Mesendoderm (in vitro differentiated cells): ENCODE results near the gene SCCPDH.
"Not testable (repeated sequence)": the region's sequence is repeated elsewhere in the genome, so short reads cannot be mapped to it uniquely, and the experiment has no call there.

Experiments used
- DNase-seq: peaks from one replicate; pipeline ENCODE4 v3.0.0; 2013
- H2AK5ac ChIP-seq: 2 replicates; pipeline ENCODE4 v1.6.1; 2013; ENCODE audit warnings: low read length, inconsistent platforms
- H2BK120ac ChIP-seq: 2 replicates; pipeline ENCODE4 v1.6.1; 2013; ENCODE audit warnings: low read depth, mild to moderate bottlenecking, low read length, moderate library complexity, mixed read lengths
- H2BK15ac ChIP-seq: replicated peaks from 2 replicates; pipeline ENCODE4 v1.6.1; 2013; ENCODE audit warnings: low read depth, mild to moderate bottlenecking, moderate library complexity
- H2BK5ac ChIP-seq: 2 replicates; pipeline ENCODE4 v1.6.1; 2013; ENCODE audit warnings: low read length, inconsistent platforms
- H3K18ac ChIP-seq: 2 replicates; pipeline ENCODE4 v1.6.1; 2013; ENCODE audit warnings: mild to moderate bottlenecking, low read length, mixed read lengths
- H3K23ac ChIP-seq: one replicate; pipeline ENCODE4 v1.6.1; 2013; ENCODE audit warnings: low read length
- H3K27ac ChIP-seq: 2 replicates; pipeline ENCODE4 v1.5.1; 2013; ENCODE audit warnings: low read depth, mild to moderate bottlenecking, inconsistent platforms, low read length, moderate library complexity
- H3K27me3 ChIP-seq: 2 replicates; pipeline ENCODE4 v1.6.1; 2013; ENCODE audit warnings: low read length, control low read depth, mild to moderate bottlenecking, inconsistent platforms; ENCODE audit not compliant: insufficient read depth, poor library complexity
- H3K36me3 ChIP-seq: 2 replicates; pipeline ENCODE4 v1.6.1; 2013; ENCODE audit warnings: low read length, inconsistent platforms; ENCODE audit not compliant: control insufficient read depth, insufficient read depth
- H3K4ac ChIP-seq: one replicate; pipeline ENCODE4 v1.6.1; 2013; ENCODE audit warnings: low read depth, mild to moderate bottlenecking, low read length, moderate library complexity
- H3K4me1 ChIP-seq: 2 replicates; pipeline ENCODE4 v1.6.1; 2013; ENCODE audit warnings: low read depth, low read length, inconsistent platforms; ENCODE audit not compliant: control insufficient read depth
- H3K4me2 ChIP-seq: 2 replicates; pipeline ENCODE4 v1.6.1; 2013; ENCODE audit warnings: low read length
- H3K4me3 ChIP-seq: 2 replicates; pipeline ENCODE4 v1.5.1; 2013; ENCODE audit warnings: mild to moderate bottlenecking, low read length
- H3K56ac ChIP-seq: one replicate; pipeline ENCODE4 v1.6.1; 2013; ENCODE audit warnings: low read length
- H3K79me1 ChIP-seq: 2 replicates; pipeline ENCODE4 v1.6.1; 2013; ENCODE audit warnings: low read length, inconsistent platforms
- H3K79me2 ChIP-seq: 2 replicates; pipeline ENCODE4 v1.6.1; 2013; ENCODE audit warnings: mild to moderate bottlenecking, low read length; ENCODE audit not compliant: control insufficient read depth, insufficient read depth
- H3K9ac ChIP-seq: 2 replicates; pipeline ENCODE4 v1.6.1; 2013; ENCODE audit warnings: low read length, inconsistent platforms
- H4K5ac ChIP-seq: one replicate; pipeline ENCODE4 v1.6.1; 2013; ENCODE audit warnings: low read length
- H4K8ac ChIP-seq: one replicate; pipeline ENCODE4 v1.6.1; 2013; ENCODE audit warnings: low read depth, mild to moderate bottlenecking, control low read depth, low read length, moderate library complexity
- WGBS: extraction: QIAGEN DNeasy Blood & Tissue Kit; methylation state at CpG from one replicate; pipeline ENCODE4 v1.1.7; 2013; ENCODE audit warnings: low lambda C conversion rate, missing lambda C conversion rate; ENCODE audit not compliant: insufficient coverage; ENCODE audit errors: extremely low coverage; 5-methylcytosine and 5-hydroxymethylcytosine counted together

Gene SCCPDH

GRCh38 chr1:246742396-246742795, 18.2 kb downstream of the SCCPDH start:
- no peaks in the 10 kb centered on the region for H3K79me2 ChIP-seq
- H2BK5ac ChIP-seq, result no peak overlapping the region
- no peaks in the 10 kb centered on the region for H3K79me1 ChIP-seq
- DNase-seq, result no peak
- no peaks in the 10 kb centered on the region for H3K27me3 ChIP-seq
- H3K18ac ChIP-seq, result no peak overlapping the region
- H3K56ac ChIP-seq, result no peak overlapping the region
- H3K23ac ChIP-seq, result no peak overlapping the region
- H2AK5ac ChIP-seq, result no peak overlapping the region
- H3K4me1 ChIP-seq, result no peaks in the 10 kb centered on the region
- no peak overlapping the region for H4K8ac ChIP-seq
- no peak overlapping the region for H3K9ac ChIP-seq
- H2BK15ac ChIP-seq, result no peak overlapping the region
- no peak overlapping the region for H4K5ac ChIP-seq
- no peak overlapping the region for H3K4ac ChIP-seq
- no CpG with 5 or more reads among the region's 8 CpGs for WGBS
- no peak overlapping the region for H3K27ac ChIP-seq
- peaks cover 2% of the 10 kb centered on the region for H3K36me3 ChIP-seq
- no peak overlapping the region for H2BK120ac ChIP-seq
- no peak overlapping the region for H3K4me3 ChIP-seq
- H3K4me2 ChIP-seq, result no peak overlapping the region

GRCh38 chr1:246746155-246746554, 21.9 kb downstream of the SCCPDH start:
- H3K4me3 ChIP-seq, H3K4ac ChIP-seq, H2AK5ac ChIP-seq, H2BK5ac ChIP-seq, H3K9ac ChIP-seq, H3K23ac ChIP-seq, H4K8ac ChIP-seq, H3K18ac ChIP-seq, H4K5ac ChIP-seq, H3K79me2 ChIP-seq, H2BK15ac ChIP-seq, H3K27me3 ChIP-seq, H3K27ac ChIP-seq, DNase-seq, H3K36me3 ChIP-seq, H2BK120ac ChIP-seq, H3K4me1 ChIP-seq, H3K4me2 ChIP-seq, H3K56ac ChIP-seq, H3K79me1 ChIP-seq: not testable (repeated sequence)
- no CpG with 5 or more reads among the region's 10 CpGs for WGBS

- H2AK5ac ChIP-seq, result no peak overlapping the region
- H3K56ac ChIP-seq, result no peak overlapping the region
- H3K4me3 ChIP-seq, result no peak overlapping the region
- WGBS, result no CpG with 5 or more reads among the region's 9 CpGs
- no peak overlapping the region for H3K4ac ChIP-seq
- H3K27ac ChIP-seq, result no peak overlapping the region
- no peaks in the 10 kb centered on the region for H3K79me2 ChIP-seq
- no peaks in the 10 kb centered on the region for H3K4me1 ChIP-seq
- no peaks in the 10 kb centered on the region for H3K36me3 ChIP-seq
- H4K8ac ChIP-seq, result no peak overlapping the region
- no peak overlapping the region for H4K5ac ChIP-seq
- H3K27me3 ChIP-seq, result no peaks in the 10 kb centered on the region
- no peaks in the 10 kb centered on the region for H3K79me1 ChIP-seq
- no peak overlapping the region for H3K18ac ChIP-seq
- H2BK15ac ChIP-seq, result no peak overlapping the region
- no peak overlapping the region for H2BK120ac ChIP-seq
- no peak overlapping the region for H2BK5ac ChIP-seq
- H3K9ac ChIP-seq, result no peak overlapping the region
- no peak overlapping the region for H3K23ac ChIP-seq
- H3K4me2 ChIP-seq, result no peak overlapping the region
- DNase-seq, result no peak
Measured at GRCh38 chr1:246748006-246748405, 23.8 kb downstream of the SCCPDH start.

GRCh38 chr1:246748867-246749266, 24.7 kb downstream of the SCCPDH start:
- Histone ChIP-seq H3K27ac (no peak overlapping the region), H2BK5ac (no peak overlapping the region), H3K4me2 (no peak overlapping the region), H3K36me3 (no peaks in the 10 kb centered on the region), H3K9ac (no peak overlapping the region), H3K18ac (no peak overlapping the region), H3K27me3 (no peaks in the 10 kb centered on the region), H2BK120ac (no peak overlapping the region), H2BK15ac (no peak overlapping the region), H3K4me3 (no peak overlapping the region), H4K8ac (no peak overlapping the region), H2AK5ac (no peak overlapping the region), H4K5ac (no peak overlapping the region), H3K79me2 (no peaks in the 10 kb centered on the region), H3K79me1 (no peaks in the 10 kb centered on the region), H3K4me1 (no peaks in the 10 kb centered on the region), H3K4ac (no peak overlapping the region), H3K56ac (no peak overlapping the region), H3K23ac (no peak overlapping the region)
- WGBS, result no CpG with 5 or more reads among the region's 12 CpGs
- DNase-seq, result no peak

- Histone ChIP-seq H2AK5ac (no peak overlapping the region), H3K4me1 (no peaks in the 10 kb centered on the region), H3K36me3 (no peaks in the 10 kb centered on the region), H2BK15ac (no peak overlapping the region), H2BK120ac (no peak overlapping the region), H3K27me3 (no peaks in the 10 kb centered on the region), H3K4me2 (no peak overlapping the region), H2BK5ac (no peak overlapping the region), H3K79me1 (no peaks in the 10 kb centered on the region), H3K9ac (no peak overlapping the region), H3K4ac (no peak overlapping the region), H3K27ac (no peak overlapping the region), H3K23ac (no peak overlapping the region), H3K79me2 (no peaks in the 10 kb centered on the region), H3K56ac (no peak overlapping the region), H3K18ac (no peak overlapping the region), H3K4me3 (no peak overlapping the region), H4K5ac (no peak overlapping the region), H4K8ac (no peak overlapping the region)
- no peak for DNase-seq
- no CpG with 5 or more reads among the region's 7 CpGs for WGBS
Measured at GRCh38 chr1:246750752-246751151, 26.5 kb downstream of the SCCPDH start.

GRCh38 chr1:246753670-246754535, 29.7 kb downstream of the SCCPDH start:
- H3K4ac ChIP-seq, result no peak overlapping the region
- H2AK5ac ChIP-seq, result no peak overlapping the region
- DNase-seq, result peak; percentile 90
- no peaks in the 10 kb centered on the region for H3K27me3 ChIP-seq
- H2BK120ac ChIP-seq, result no peak overlapping the region
- H3K27ac ChIP-seq, result no peak overlapping the region
- no peak overlapping the region for H4K5ac ChIP-seq
- no peak overlapping the region for H3K18ac ChIP-seq
- no peak overlapping the region for H3K4me2 ChIP-seq
- H3K36me3 ChIP-seq, result no peaks in the 10 kb centered on the region
- no peak overlapping the region for H3K4me3 ChIP-seq
- no peak overlapping the region for H3K23ac ChIP-seq
- no peak overlapping the region for H3K9ac ChIP-seq
- H2BK5ac ChIP-seq, result no peak overlapping the region
- no peak overlapping the region for H4K8ac ChIP-seq
- no peak overlapping the region for H3K56ac ChIP-seq
- WGBS, result no CpG with 5 or more reads among the region's 22 CpGs
- no peaks in the 10 kb centered on the region for H3K79me2 ChIP-seq
- H3K4me1 ChIP-seq, result no peaks in the 10 kb centered on the region
- no peak overlapping the region for H2BK15ac ChIP-seq
- no peaks in the 10 kb centered on the region for H3K79me1 ChIP-seq
